Dermis microvascular lymphatic vessel endothelial cell (primary cell): ENCODE measurements around the gene SYNDIG1. TPM values are rescaled to one million over a fixed set of nuclear protein-coding genes. Genes with fewer than 3 reads are reported as not detected.

Experiments used
- DNase-seq, 2 donors: peaks; one replicate each; pipeline versions ENCODE4 v3.0.0 to v3.0.0-alpha.2; 2010; ENCODE audit warnings: low read depth in 2 of 2
- total RNA-seq: library from RNA; depleted of rRNA; stranded (reverse); fragments of >200 nt; gene quantifications from 2 replicates; pipeline ENCODE4 v1.2.1, GENCODE V29; 2014

The SYNDIG1 gene
- total RNA-seq, 1 donor from 2014 or later = not detected

- DNase-seq = no peak
These were observed 91.4 kb downstream of the SYNDIG1 start for GRCh38 chr20:24560571-24561491.

- no peak for DNase-seq
These were observed 96.5 kb downstream of the SYNDIG1 start for GRCh38 chr20:24565835-24566351.

GRCh38 chr20:24566656-24567055 is 97.2 kb downstream of the SYNDIG1 start:
- DNase-seq = no peak

GRCh38 chr20:24567508-24567907 is 98.1 kb downstream of the SYNDIG1 start:
- no peak for DNase-seq

- no peak for DNase-seq
These were observed 99.4 kb downstream of the SYNDIG1 start for GRCh38 chr20:24568842-24569241.

- no peak for DNase-seq
These were observed 101.7 kb downstream of the SYNDIG1 start for GRCh38 chr20:24571159-24571558.

- DNase-seq = no peak
These were observed 102.7 kb downstream of the SYNDIG1 start for GRCh38 chr20:24572140-24572539.

- no peak for DNase-seq
These were observed 103.4 kb downstream of the SYNDIG1 start for GRCh38 chr20:24572862-24573261.

GRCh38 chr20:24573557-24573956 is 104.1 kb downstream of the SYNDIG1 start:
- DNase-seq = no peak

GRCh38 chr20:24574307-24574706 is 104.9 kb downstream of the SYNDIG1 start:
- no peak for DNase-seq

GRCh38 chr20:24574797-24575196 is 105.4 kb downstream of the SYNDIG1 start:
- no peak for DNase-seq

- DNase-seq = no peak
These were observed 106.4 kb downstream of the SYNDIG1 start for GRCh38 chr20:24575811-24576210.

- no peak for DNase-seq
These were observed 107.0 kb downstream of the SYNDIG1 start for GRCh38 chr20:24576447-24576846.

- no peak for DNase-seq
These were observed 108.0 kb downstream of the SYNDIG1 start for GRCh38 chr20:24577271-24577909.

- no peak for DNase-seq
These were observed 109.4 kb downstream of the SYNDIG1 start for GRCh38 chr20:24578567-24579415.

- no peak for DNase-seq
These were observed 110.0 kb downstream of the SYNDIG1 start for GRCh38 chr20:24579475-24579874.

GRCh38 chr20:24580006-24580405 is 110.6 kb downstream of the SYNDIG1 start:
- no peak for DNase-seq

GRCh38 chr20:24580855-24581254 is 111.4 kb downstream of the SYNDIG1 start:
- no peak for DNase-seq

- no peak for DNase-seq
These were observed 112.2 kb downstream of the SYNDIG1 start for GRCh38 chr20:24581443-24582170.

GRCh38 chr20:24582373-24583168 is 113.1 kb downstream of the SYNDIG1 start:
- no peak for DNase-seq
